Right hindlimb (tissue), 1 donor: ENCODE data around the gene GSTP1.
A peak's percentile ranks its signal among the peaks of the same experiment; 100 is the strongest.
"Not testable (repeated sequence)": the region's sequence is repeated elsewhere in the genome, so short reads cannot be mapped to it uniquely, and the experiment has no call there.

Experiments used
- DNase-seq: peaks from one replicate; pipeline ENCODE4 v3.0.0-alpha.2; 2018

Gene GSTP1

GRCh38 chr11:67599149-67599548 lies 15.5 kb downstream of the GSTP1 start:
- DNase-seq = no peak

DNA sequence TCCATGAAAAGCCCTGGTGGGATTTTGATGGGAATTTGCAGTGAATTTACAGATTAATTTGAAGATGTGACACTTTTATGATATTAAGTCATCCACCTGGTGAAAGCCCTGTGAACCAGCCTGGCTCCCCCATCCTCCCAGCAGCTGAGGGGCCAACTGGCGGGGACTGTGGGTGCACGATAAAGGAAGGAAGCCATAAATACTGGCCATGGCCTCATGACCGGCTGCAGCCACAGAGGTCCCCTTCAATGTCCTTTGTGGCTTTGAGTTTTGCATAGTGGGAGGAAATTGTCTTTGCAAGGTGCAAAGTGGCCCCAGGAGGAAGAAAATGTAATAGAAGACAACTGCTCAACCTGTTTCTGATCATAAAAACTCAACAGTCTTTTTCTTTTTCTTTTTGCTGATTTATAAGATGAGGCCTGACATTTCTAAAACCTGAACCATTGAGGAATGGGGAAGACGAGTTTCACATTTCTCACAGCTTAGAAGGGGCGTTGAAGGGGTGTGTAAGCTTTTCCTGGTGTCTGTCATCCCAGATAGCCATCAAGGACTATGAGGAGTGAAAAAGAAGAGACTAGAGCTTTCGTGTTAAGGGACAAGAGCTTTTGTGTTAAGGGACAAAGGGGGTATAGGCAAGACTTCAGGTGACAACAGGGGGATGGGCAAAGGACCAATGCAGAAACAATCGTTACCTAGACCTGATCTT lies 16.9 kb downstream of the GSTP1 start:
- DNase-seq = no peak

GRCh38 chr11:67601098-67601497 lies 17.5 kb downstream of the GSTP1 start:
- DNase-seq = no peak

DNA sequence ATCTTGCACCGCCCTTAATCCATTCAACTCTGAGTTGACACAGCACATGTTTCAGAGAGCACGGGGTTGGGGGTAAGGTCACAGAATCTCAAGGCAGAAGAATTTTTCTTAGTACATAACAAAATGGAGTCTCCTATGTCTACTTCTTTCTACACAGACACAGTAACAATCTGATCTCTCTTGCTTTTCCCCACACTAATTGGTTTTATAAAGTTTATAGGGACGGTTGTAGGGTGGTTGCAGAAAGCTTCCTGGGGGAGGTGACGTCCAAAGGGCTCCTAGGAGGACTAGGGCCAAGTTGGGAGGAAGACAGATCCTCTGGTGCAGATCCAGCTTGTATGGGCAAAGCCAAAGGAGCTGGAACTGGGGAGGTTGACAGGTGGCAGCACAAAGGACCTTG lies 20.5 kb downstream of the GSTP1 start:
- DNase-seq = not testable (repeated sequence)

GRCh38 chr11:67604815-67605214 lies 21.2 kb downstream of the GSTP1 start:
- DNase-seq = no peak

DNA sequence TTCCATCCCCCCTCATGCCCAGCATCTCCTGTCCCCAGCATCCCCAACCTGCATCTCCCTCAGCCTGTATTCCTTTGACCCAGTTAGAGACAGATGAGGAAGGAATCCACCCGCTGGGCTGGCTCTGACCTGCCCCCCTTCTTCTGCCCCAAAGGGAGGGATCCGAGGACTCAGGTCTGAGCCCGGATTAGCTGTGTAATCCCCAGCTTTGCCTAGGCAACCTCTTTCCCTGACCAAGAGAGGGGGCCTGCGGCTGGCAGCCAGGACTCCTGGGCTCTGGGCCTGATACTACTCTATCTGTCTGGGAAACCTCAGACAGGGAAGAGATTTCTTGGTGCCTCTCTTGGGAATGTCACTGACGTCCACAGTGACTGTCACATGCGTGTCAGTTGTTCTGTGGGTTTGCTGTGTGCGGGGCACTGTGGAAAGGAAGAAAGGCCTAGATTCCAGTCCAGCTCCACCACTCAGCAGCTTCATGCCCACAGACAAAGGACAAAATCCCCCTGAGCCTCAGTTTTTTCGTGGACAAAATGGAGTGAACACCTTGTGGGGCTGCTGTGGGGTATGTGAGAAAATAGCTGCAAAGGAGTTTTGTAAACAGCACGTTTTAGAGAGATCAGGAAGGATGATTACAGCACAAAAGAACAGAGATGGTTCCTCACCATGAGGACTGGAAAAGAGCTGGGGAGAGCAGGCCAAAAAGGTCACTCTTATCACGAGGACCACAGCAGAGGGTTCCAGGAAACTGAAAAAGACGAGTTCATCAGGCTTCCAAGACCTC lies 21.8 kb downstream of the GSTP1 start:
- DNase-seq = no peak

DNA sequence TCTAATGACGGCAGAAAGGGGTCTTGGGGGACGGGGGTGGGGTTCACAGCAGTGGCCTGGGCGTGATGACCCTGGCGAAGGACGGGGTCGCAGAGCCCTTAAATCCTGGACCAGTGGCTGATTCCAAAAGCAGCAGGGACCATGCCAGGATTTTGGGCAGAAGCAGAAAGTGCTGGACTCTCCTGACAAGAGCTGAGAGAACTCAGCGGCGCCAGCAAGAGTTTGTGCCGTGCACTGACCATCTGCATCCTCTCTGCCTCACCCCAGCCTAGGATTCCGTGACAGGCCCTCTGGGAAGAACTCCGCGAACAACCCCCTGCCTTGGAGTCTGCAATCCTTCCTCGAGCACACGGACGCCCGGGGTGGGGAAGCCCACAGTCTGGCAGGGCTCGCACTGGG lies 22.5 kb downstream of the GSTP1 start:
- no peak for DNase-seq

GRCh38 chr11:67606492-67607295 lies 23.1 kb downstream of the GSTP1 start, which contains the start of gene NDUFV1:
NDUFV1 (plus strand) TSS chr11:67606936; CDS start chr11:67607005, 69 bp downstream.
- peak; percentile 98 for DNase-seq

DNA sequence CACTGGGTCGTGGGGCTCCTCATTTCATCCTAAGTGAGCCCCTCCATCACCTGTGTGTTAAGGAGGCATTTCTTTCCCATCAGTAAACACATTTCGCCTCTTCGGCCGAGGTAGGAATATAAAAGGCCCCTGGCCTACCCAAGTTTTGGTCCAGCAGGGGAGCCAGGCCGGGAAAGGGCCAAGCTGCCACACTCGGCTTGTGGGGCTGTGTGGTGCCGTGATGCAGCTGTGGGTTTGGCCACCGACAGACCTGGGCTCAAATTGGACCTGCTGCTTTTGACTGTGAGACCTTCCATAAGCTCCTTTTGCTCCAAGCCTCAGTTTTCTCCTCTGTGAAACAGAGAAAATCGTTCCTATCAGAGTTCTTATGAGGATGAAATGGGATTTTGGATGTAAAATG lies 23.9 kb downstream of the GSTP1 start:
- DNase-seq = no peak

DNA sequence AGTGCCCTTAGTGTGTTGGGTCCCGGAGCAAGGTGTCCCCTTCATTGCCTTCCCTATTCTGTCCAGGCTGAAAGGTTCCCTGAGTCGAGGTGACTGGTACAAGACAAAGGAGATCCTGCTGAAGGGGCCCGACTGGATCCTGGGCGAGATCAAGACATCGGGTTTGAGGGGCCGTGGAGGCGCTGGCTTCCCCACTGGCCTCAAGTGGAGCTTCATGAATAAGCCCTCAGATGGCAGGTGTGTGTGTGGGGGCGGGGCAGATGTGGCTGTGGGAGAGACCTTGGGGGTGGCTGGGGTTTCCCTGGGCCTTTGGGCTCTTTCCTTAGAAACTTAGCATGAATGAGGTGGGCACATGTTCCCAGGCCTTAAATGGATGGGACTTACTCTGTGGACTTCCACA lies 24.9 kb downstream of the GSTP1 start:
- DNase-seq = no peak

GRCh38 chr11:67609316-67609715 lies 25.7 kb downstream of the GSTP1 start:
- no peak for DNase-seq

GRCh38 chr11:67610302-67610868 lies 26.8 kb downstream of the GSTP1 start:
- no peak for DNase-seq

DNA sequence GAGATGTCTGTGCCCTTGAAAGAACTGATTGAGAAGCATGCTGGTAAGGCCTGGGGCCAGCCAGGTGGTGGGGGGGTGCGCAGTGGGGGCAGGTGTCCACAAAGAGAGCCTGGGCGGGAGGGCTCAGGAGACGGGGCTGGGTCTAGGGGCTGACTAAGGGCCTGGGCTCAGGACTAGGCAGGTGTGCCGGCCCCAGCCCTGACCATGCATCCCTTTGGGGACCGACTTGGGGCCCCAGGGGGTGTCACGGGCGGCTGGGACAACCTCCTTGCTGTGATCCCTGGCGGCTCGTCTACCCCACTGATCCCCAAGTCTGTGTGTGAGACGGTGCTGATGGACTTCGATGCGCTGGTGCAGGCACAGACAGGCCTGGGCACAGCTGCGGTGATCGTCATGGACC lies 27.6 kb downstream of the GSTP1 start:
- DNase-seq = no peak

- no peak for DNase-seq
Measured at GRCh38 chr11:67611704-67612587, 28.3 kb downstream of the GSTP1 start.

GRCh38 chr11:67612751-67613150 lies 29.1 kb downstream of the GSTP1 start:
- no peak for DNase-seq

GRCh38 chr11:67613313-67613959 lies 29.8 kb downstream of the GSTP1 start:
- no peak for DNase-seq

GRCh38 chr11:67613960-67614715 lies 30.5 kb downstream of the GSTP1 start:
- DNase-seq = peak; percentile 73

GRCh38 chr11:67614730-67615714 lies 31.4 kb downstream of the GSTP1 start:
- DNase-seq = peak; percentile 20

GRCh38 chr11:67615728-67616430 lies 32.3 kb downstream of the GSTP1 start:
- DNase-seq = peak; percentile 24
